ENCODE data around the gene TCN2.

DNA sequence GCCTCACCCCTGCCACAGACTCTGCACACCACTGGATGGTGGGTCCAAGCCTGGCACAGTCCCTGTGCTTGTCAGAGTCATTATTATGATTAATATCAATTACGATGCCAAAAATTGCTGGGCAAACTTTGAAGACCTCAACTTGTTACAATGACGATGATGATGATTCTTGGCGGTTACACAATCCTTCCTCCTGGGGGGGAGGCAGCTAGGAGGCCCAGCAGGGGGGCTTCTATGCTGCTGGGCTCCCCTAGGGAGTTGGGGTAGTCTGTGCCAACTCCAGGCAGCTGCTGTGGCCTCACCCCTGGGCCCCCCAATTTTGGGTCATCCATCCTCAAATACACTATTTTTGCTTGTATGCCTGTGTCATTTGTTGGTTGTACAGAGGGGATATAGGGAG is 40.6 kb downstream of the TCN2 start:
- TF ChIP-seq ZFP30 (CRISPR knock-in tag; IDR thresholded peaks at IDR 0.05) (no peak), ESRRG (CRISPR knock-in tag; IDR thresholded peaks at IDR 0.05) (no peak), RARB (CRISPR knock-in tag; IDR thresholded peaks at IDR 0.05) (no peak), ZFP3 (CRISPR knock-in tag; IDR thresholded peaks at IDR 0.05) (no peak), OSR1 (CRISPR knock-in tag; IDR thresholded peaks at IDR 0.05) (no peak), ZNF565 (CRISPR knock-in tag; conservative IDR thresholded peaks at IDR 0.05; ENCODE audit: low read depth) (no peak), CSDC2 (CRISPR knock-in tag; IDR thresholded peaks at IDR 0.05) (no peak), ZNF70 (CRISPR knock-in tag; IDR thresholded peaks at IDR 0.05) (no peak), TOX (CRISPR knock-in tag; IDR thresholded peaks at IDR 0.05; ENCODE audit: borderline replicate concordance) (no peak), ARNTL (CRISPR knock-in tag; IDR thresholded peaks at IDR 0.05; ENCODE audit: borderline replicate concordance, low read depth) (no peak)
- TF ChIP-seq, protein P1, sequence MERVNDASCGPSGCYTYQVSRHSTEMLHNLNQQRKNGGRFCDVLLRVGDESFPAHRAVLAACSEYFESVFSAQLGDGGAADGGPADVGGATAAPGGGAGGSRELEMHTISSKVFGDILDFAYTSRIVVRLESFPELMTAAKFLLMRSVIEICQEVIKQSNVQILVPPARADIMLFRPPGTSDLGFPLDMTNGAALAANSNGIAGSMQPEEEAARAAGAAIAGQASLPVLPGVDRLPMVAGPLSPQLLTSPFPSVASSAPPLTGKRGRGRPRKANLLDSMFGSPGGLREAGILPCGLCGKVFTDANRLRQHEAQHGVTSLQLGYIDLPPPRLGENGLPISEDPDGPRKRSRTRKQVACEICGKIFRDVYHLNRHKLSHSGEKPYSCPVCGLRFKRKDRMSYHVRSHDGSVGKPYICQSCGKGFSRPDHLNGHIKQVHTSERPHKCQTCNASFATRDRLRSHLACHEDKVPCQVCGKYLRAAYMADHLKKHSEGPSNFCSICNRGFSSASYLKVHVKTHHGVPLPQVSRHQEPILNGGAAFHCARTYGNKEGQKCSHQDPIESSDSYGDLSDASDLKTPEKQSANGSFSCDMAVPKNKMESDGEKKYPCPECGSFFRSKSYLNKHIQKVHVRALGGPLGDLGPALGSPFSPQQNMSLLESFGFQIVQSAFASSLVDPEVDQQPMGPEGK (CRISPR knock-in tag; IDR thresholded peaks at IDR 0.05; ENCODE audit: borderline replicate concordance) = no peak
- TF ChIP-seq, protein P2, sequence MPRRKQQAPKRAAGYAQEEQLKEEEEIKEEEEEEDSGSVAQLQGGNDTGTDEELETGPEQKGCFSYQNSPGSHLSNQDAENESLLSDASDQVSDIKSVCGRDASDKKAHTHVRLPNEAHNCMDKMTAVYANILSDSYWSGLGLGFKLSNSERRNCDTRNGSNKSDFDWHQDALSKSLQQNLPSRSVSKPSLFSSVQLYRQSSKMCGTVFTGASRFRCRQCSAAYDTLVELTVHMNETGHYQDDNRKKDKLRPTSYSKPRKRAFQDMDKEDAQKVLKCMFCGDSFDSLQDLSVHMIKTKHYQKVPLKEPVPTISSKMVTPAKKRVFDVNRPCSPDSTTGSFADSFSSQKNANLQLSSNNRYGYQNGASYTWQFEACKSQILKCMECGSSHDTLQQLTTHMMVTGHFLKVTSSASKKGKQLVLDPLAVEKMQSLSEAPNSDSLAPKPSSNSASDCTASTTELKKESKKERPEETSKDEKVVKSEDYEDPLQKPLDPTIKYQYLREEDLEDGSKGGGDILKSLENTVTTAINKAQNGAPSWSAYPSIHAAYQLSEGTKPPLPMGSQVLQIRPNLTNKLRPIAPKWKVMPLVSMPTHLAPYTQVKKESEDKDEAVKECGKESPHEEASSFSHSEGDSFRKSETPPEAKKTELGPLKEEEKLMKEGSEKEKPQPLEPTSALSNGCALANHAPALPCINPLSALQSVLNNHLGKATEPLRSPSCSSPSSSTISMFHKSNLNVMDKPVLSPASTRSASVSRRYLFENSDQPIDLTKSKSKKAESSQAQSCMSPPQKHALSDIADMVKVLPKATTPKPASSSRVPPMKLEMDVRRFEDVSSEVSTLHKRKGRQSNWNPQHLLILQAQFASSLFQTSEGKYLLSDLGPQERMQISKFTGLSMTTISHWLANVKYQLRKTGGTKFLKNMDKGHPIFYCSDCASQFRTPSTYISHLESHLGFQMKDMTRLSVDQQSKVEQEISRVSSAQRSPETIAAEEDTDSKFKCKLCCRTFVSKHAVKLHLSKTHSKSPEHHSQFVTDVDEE (CRISPR knock-in tag; IDR thresholded peaks at IDR 0.05) = no peak
- TF ChIP-seq, protein P3, sequence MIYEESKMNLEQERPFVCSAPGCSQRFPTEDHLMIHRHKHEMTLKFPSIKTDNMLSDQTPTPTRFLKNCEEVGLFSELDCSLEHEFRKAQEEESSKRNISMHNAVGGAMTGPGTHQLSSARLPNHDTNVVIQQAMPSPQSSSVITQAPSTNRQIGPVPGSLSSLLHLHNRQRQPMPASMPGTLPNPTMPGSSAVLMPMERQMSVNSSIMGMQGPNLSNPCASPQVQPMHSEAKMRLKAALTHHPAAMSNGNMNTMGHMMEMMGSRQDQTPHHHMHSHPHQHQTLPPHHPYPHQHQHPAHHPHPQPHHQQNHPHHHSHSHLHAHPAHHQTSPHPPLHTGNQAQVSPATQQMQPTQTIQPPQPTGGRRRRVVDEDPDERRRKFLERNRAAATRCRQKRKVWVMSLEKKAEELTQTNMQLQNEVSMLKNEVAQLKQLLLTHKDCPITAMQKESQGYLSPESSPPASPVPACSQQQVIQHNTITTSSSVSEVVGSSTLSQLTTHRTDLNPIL (CRISPR knock-in tag; IDR thresholded peaks at IDR 0.05; ENCODE audit: low read depth) = no peak
- TF ChIP-seq, protein P4, sequence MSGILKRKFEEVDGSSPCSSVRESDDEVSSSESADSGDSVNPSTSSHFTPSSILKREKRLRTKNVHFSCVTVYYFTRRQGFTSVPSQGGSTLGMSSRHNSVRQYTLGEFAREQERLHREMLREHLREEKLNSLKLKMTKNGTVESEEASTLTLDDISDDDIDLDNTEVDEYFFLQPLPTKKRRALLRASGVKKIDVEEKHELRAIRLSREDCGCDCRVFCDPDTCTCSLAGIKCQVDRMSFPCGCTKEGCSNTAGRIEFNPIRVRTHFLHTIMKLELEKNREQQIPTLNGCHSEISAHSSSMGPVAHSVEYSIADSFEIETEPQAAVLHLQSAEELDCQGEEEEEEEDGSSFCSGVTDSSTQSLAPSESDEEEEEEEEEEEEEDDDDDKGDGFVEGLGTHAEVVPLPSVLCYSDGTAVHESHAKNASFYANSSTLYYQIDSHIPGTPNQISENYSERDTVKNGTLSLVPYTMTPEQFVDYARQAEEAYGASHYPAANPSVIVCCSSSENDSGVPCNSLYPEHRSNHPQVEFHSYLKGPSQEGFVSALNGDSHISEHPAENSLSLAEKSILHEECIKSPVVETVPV (CRISPR knock-in tag; IDR thresholded peaks at IDR 0.05) = no peak
